HG02852 (cell line): ENCODE measurements around the gene DDO.

ENCODE experiments used
- ATAC-seq: cut with Tn5 transposase; IDR thresholded peaks from one replicate; pipeline ENCODE4 v1.9.1; 2021; ENCODE audit warnings: mild to moderate bottlenecking, moderate library complexity; ENCODE audit not compliant: unreplicated experiment

DDO gene

GRCh38 chr6:110348961-110349690, 66.2 kb downstream of the DDO start:
- ATAC-seq, result no peak

- ATAC-seq, result no peak
Observed at GRCh38 chr6:110345025-110345424, 70.3 kb downstream of the DDO start.

GRCh38 chr6:110342759-110343158, 72.6 kb downstream of the DDO start:
- no peak for ATAC-seq
